HG03558 (cell line): ENCODE results near the gene NPLOC4.
"Not testable (repeated sequence)": the region's sequence is repeated elsewhere in the genome, so short reads cannot be mapped to it uniquely, and the experiment has no call there.

Source experiments
- ATAC-seq: cut with Tn5 transposase; IDR thresholded peaks from one replicate; pipeline ENCODE4 v1.9.1; 2021; ENCODE audit warnings: moderate number of reproducible peaks; ENCODE audit not compliant: unreplicated experiment; ENCODE audit errors: extremely low read depth

The NPLOC4 gene

GRCh38 chr17:81539571-81539900, 97.4 kb downstream of the NPLOC4 start:
- ATAC-seq: no peak

GRCh38 chr17:81538651-81539570, 98.0 kb downstream of the NPLOC4 start:
- ATAC-seq: no peak

- no peak for ATAC-seq
These were observed 98.9 kb downstream of the NPLOC4 start for GRCh38 chr17:81537856-81538555.

GRCh38 chr17:81537343-81537855, 99.5 kb downstream of the NPLOC4 start:
- ATAC-seq: no peak

- no peak for ATAC-seq
These were observed 100.3 kb downstream of the NPLOC4 start for GRCh38 chr17:81536299-81537290.

GRCh38 chr17:81535480-81536298, 101.2 kb downstream of the NPLOC4 start:
- no peak for ATAC-seq

GRCh38 chr17:81535007-81535328, 101.9 kb downstream of the NPLOC4 start:
- ATAC-seq: no peak

GRCh38 chr17:81534157-81535006, 102.5 kb downstream of the NPLOC4 start:
- ATAC-seq: no peak

GRCh38 chr17:81533339-81534141, 103.4 kb downstream of the NPLOC4 start:
- no peak for ATAC-seq

GRCh38 chr17:81532490-81533287, 104.2 kb downstream of the NPLOC4 start:
- ATAC-seq: no peak

- not testable (repeated sequence) for ATAC-seq
These were observed 104.9 kb downstream of the NPLOC4 start for GRCh38 chr17:81531998-81532404.

GRCh38 chr17:81531013-81531412, 105.9 kb downstream of the NPLOC4 start:
- ATAC-seq: not testable (repeated sequence)

- ATAC-seq: no peak
These were observed 107.5 kb downstream of the NPLOC4 start for GRCh38 chr17:81529437-81529803.

GRCh38 chr17:81528651-81529436, 108.1 kb downstream of the NPLOC4 start:
- ATAC-seq: no peak

GRCh38 chr17:81528384-81528650, 108.6 kb downstream of the NPLOC4 start:
- ATAC-seq: no peak

GRCh38 chr17:81527591-81528383, 109.1 kb downstream of the NPLOC4 start, which contains the start of gene FSCN2:
Gene FSCN2 (plus strand): TSS chr17:81528377. CDS start chr17:81528532, 155 bp downstream.
- ATAC-seq: no peak
